Inferior parietal cortex (tissue), 1 donor: Measurements from ENCODE around the gene ARID4A.
"Not testable (repeated sequence)": the region's sequence is repeated elsewhere in the genome, so short reads cannot be mapped to it uniquely, and the experiment has no call there.

Experiments used
- DNase-seq: peaks from one replicate; pipeline ENCODE4 v3.0.0-alpha.2; 2016; ENCODE audit errors: extremely low spot score

ARID4A gene

GRCh38 chr14:58294201-58294600 is 4.2 kb upstream of the ARID4A start:
- DNase-seq: no peak

- no peak for DNase-seq
Observed at GRCh38 chr14:58296726-58297125, 1.6 kb upstream of the ARID4A start.

DNA sequence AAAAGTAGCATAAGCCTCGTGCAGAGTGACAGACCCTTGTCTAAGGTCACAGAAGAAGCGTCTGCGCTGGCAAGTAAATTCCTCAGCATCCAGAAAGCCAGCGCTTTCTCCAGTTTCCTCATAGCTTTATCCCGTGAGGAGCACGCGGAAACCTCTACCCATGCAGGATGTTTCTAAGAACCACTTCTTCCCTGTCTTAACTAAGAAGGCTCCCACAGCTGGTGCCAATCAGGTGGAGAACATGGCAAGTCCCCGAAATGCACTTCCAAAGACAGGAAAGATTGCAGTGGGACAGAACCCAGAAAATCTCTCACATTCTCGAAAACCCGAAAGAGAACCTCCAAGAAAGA is 968 bp upstream of the ARID4A start:
- no peak for DNase-seq

- peak; percentile 100 for DNase-seq
Observed at GRCh38 chr14:58297762-58298476, 436 bp upstream of the ARID4A start.

- DNase-seq: peak; percentile 26
Observed at GRCh38 chr14:58299401-58300330, 1.3 kb downstream of the ARID4A start.

- DNase-seq: no peak
Observed at GRCh38 chr14:58301416-58301815, 3.1 kb downstream of the ARID4A start.

- no peak for DNase-seq
Observed at GRCh38 chr14:58305730-58306129, 7.4 kb downstream of the ARID4A start.

DNA sequence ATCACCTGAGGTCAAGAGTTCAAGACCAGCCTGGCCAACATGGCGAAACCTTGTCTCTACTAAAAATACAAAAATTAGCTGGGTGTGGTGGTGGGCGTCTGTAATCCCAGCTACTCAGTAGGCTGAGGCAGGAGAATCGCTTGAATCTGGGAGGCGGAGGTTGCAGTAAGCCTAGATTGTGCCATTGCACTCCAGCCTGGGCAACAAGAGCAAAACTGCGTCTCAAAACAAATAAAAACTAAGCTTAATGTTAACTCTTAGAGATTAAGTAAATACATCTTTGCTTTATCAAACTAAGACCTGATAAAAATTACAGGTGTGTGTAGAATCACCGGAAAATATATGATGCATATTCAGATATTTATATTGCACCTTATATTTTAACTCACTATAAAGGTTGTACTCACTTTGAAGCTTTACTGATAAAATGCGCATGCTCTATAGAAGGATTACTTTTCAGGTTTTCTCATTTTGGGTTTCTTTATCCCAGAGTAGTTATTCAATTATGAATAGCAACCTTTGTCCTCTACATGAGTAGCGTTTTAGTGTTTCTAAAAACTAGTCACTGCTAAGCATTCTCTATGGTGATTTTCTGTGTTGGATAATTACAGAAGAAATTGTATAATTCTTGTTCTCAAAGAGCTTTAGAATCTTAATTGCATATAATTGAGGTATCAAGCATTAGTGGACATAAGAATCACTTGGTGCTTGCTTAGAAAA is 9.4 kb downstream of the ARID4A start:
- DNase-seq: no peak

DNA sequence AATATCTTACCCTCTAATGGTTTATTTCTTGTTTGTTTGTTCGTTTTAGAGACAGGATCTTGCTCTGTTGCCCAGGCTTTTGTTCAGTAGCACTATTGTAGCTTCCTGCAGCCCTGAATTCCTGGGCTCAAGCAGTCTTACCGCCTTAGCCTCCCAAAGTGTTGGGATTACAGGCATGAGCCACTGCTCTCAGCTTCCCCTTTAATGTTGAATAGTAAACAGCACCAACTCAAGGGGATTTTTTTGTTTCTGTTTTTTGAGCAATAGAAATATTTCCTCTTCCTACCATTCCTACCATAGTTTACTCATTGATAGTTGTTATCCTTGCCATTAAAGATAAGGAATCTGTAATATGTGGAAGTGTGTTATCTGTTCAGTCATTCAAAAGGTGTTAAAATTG is 10.7 kb downstream of the ARID4A start:
- DNase-seq: no peak

DNA sequence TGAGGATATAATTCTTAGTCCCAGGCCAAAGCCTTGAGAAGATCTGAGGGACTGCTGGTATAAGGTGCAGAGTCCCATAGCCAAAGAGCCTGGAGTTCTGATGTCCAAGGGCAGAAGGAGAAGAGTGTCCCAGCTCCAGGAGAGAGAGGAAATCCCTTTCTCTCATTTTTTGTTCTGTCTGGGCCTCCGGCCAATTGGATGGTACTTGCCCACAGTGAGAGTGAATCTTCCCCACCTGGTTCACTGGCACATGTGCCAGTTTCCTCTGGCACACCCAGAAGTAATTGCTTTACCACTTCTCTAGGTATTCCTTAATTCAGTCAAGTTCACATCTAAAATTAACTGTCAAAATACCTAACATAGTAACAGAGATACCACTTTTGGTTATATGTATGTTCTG is 15.3 kb downstream of the ARID4A start:
- DNase-seq: no peak

DNA sequence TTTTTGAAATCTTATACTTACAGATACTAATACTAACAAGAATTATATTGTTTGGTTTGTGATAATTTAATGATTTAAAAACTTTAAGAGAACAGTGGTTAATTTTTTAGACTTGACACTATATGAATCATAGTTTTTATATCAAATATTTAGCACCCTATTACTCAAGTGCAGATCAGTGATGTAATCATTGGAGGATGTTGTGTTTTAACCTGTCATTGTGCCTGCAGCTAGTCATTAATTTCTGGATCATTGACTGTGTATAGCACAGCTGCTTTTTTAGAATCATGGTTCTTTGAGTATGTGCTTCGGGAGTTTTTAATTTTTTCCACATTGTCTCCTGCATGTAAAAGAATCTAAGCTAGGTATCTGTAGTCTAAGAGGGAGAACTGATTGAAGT is 17.3 kb downstream of the ARID4A start:
- DNase-seq: no peak

DNA sequence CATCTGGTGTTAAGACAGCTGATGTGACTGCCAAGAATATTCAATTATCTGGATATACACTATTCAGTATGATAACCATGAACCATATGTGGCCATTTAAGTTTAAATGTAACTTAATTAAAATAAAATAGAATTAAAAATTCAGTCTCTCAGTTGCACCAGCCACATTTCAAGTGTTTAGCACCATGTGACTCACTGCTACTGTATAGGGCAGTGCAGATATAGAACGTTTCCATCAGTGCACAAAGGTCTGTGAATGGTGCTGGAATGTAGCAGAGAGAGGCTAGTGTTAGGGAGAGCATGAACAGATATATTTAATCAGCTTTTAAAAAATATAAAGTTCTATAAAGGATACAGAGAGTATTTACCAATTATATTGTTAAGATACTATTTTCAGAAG is 28.7 kb downstream of the ARID4A start:
- DNase-seq: no peak

DNA sequence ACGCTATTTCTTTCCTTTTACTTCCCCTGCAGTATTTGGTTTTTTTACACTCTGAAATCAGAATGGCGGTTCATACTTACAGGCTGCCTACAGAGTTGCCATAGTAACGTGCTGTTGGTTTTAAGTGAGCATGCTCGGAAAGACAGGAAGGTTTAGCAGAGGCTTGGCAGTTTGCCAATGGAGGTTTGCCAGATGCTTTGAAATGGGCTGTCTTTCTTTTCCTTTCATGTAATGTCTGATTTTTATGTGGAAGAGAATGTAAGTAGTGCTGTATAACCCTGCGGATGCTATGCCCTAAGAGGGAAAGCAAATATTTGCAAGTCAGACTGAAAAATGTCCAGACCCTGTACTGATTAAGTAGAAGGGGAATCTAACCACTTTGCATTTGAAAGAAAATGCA is 32.8 kb downstream of the ARID4A start:
- peak; percentile 97 for DNase-seq

DNA sequence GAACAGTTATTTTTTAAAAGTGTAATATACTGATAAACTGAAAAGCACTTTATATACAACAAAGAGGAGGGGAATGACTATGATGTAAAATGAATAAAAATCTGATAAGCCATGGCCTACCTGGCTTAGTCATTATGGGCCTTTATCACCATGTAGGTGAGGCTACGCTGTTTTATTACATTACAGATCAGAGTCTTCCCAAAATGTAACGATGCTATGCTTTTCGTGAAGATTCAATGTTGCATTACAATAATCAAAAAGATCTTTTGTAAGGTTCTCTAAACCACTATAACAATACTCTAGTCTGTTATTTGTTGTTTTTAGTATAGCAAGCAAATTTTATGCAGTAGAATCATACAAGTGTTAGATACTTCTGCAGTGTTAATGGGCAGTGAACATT is 34.2 kb downstream of the ARID4A start:
- peak; percentile 52 for DNase-seq

DNA sequence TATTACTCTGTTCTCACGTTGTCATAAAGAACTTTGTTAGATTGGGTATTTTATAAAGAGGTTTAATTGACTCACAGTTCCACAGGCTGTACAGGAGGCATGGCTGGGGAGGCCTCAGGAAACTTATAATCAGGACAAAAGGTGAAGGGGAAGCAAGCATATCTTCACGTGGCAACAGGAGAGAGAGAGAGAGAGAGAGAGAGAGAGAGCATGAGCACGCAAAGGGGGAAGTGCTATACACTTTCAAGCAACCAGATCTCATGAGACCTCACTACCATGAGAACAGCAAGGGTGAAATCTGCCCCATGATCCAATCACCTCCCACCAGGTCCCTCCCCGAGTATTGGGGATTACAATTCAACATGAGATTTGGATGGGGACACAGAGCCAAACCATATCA is 41.3 kb downstream of the ARID4A start:
- DNase-seq: not testable (repeated sequence)

- DNase-seq: no peak
Observed at GRCh38 chr14:58341152-58341748, 42.9 kb downstream of the ARID4A start.

- DNase-seq: not testable (repeated sequence)
Observed at GRCh38 chr14:58343535-58343934, 45.2 kb downstream of the ARID4A start.

DNA sequence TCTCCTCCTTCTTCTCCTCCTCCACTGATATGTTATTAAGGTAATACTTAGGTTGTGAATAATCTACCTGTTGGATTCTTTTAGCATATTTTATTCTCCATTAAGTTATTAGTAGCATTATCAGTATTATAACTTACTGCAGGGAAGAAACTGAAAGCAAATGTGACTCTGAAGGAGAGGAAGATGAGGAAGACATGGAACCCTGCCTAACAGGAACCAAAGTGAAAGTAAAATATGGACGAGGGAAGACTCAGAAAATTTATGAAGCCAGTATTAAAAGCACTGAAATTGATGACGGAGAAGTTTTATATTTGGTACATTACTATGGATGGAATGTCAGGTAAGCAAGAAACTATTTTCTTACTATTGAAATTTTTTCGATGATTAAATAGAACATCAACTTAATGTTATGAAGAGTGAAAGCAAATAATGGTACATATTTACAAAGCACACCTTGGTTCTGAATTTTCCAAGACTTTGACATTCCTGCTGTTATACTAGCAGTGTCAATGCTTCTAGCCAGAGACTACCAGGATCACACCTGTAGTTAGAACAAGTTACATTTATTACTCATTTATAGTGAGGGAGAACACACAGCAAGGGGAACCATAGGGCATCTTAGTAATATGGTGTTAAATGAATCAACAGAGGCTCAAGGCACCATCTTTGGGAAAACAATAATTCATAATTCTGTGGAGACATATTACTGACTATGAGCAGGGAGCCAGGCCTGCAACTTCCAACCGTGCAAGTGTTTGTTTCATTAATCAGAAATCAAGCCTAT is 55.4 kb downstream of the ARID4A start:
- DNase-seq: no peak

GRCh38 chr14:58354808-58355207 is 56.5 kb downstream of the ARID4A start:
- DNase-seq: no peak

- DNase-seq: no peak
Observed at GRCh38 chr14:58356268-58356667, 57.9 kb downstream of the ARID4A start.

DNA sequence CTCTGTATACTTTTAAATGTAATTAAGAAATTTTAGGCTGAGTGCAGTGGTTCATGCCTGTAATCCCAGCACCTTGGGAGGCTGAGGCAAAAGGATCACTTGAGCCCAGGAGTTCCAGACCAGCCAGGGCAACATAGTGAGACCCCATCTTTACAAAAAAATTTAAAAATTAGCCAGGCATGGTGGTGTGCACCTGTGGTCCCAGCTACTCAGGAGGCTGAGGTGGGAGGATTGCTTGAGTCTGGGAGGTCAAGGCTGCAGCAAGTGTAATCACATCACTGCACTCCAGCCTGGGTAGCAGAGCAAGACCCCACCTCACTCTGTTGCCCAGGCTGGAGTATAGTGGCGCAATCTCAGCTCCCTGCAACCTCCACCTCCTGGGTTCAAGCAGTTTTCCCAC is 63.9 kb downstream of the ARID4A start:
- not testable (repeated sequence) for DNase-seq
